HCT116 (cell line): ENCODE results near the gene SLFN14.

ENCODE experiments used
- CEBPB ChIP-seq: IDR thresholded peaks from 2 replicates; pipeline ENCODE4 v1.6.1; 2012; ENCODE audit warnings: low read depth
- CTCF ChIP-seq, 3 experiments: fragments of 200-600 bp in 1 of 3; sonication (generic) in 1 of 3; IDR thresholded peaks in 2 of 3; conservative IDR thresholded peaks in 1 of 3; 2 replicates each; pipeline ENCODE4 v1.5.1; 2012 to 2017; ENCODE audit warnings: low read depth in 2 of 3, low read length in 2 of 3, antibody characterized with exemption in 1 of 3, borderline replicate concordance in 1 of 3, control low read depth in 1 of 3, mild to moderate bottlenecking in 1 of 3, mixed read lengths in 1 of 3, mixed run types in 1 of 3, moderate library complexity in 1 of 3; ENCODE audit not compliant: insufficient read depth in 1 of 3
- EGR1 ChIP-seq: IDR thresholded peaks from 2 replicates; pipeline ENCODE4 v1.6.1; 2012; ENCODE audit warnings: low read depth
- EZH2 ChIP-seq: fragments of 200-600 bp; sonication (generic); IDR thresholded peaks from 2 replicates; pipeline ENCODE4 v1.6.1; 2017; ENCODE audit warnings: antibody characterized with exemption, mixed run types
- EZH2phosphoT487 ChIP-seq: fragments of 200-600 bp; IDR thresholded peaks from 2 replicates; pipeline ENCODE4 v1.6.1; 2018; ENCODE audit warnings: antibody characterized with exemption, borderline replicate concordance
- JUND ChIP-seq: IDR thresholded peaks from 2 replicates; pipeline ENCODE4 v1.6.1; 2012
- POLR2A ChIP-seq: IDR thresholded peaks from 2 replicates; pipeline ENCODE4 v1.7.0; 2011; ENCODE audit warnings: borderline replicate concordance; ENCODE audit not compliant: insufficient read depth, insufficient read length; ENCODE audit errors: extremely low read depth
- POLR2AphosphoS5 ChIP-seq: IDR thresholded peaks from 2 replicates; pipeline ENCODE4 v1.6.1; 2011; ENCODE audit warnings: mild to moderate bottlenecking, low read depth, low read length, moderate library complexity
- RAD21 ChIP-seq: IDR thresholded peaks from 2 replicates; pipeline ENCODE4 v1.6.1; 2012; ENCODE audit warnings: low read depth, mild to moderate bottlenecking
- SIN3A ChIP-seq: IDR thresholded peaks from 2 replicates; pipeline ENCODE4 v1.6.1; 2012; ENCODE audit warnings: low read depth
- YY1 ChIP-seq: IDR thresholded peaks from 2 replicates; pipeline ENCODE4 v1.6.1; 2011; ENCODE audit warnings: low read length, low read depth, moderate library complexity, mild to moderate bottlenecking; ENCODE audit not compliant: insufficient replicate concordance; ENCODE audit errors: extremely low read depth
- TF ChIP-seq, protein P1 (sequence below): IDR thresholded peaks from 2 replicates; pipeline ENCODE4 v1.6.1; 2012

DNA sequence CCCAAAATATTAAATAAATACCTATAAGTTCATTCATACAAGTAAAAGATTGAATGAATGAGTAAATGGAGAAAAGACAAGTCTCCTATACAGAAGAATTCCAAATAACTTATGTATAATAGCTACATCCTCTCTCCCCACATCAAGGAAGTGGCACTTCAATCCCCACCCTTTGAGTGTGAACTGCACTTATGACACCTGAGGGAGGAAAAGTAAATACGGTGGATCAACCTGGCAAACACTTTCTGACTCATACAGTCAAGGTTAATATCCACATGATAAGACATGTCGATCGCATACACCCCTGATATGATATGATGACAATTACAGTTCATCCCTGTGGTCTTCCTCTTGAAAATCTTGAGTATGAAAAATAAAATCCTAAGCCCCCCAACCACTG lies 41.2 kb downstream of the SLFN14 start:
- no peak for TF ChIP-seq EZH2
- TF ChIP-seq CTCF (IDR thresholded peaks at IDR 0.05 in 2 of 3, conservative IDR thresholded peaks at IDR 0.05 in 1 of 3; ENCODE audit: borderline replicate concordance in 1 of 3, insufficient read depth in 1 of 3, low read depth in 2 of 3, low read length in 2 of 3): no peak
- TF ChIP-seq POLR2A: no peak
- no peak for TF ChIP-seq CEBPB
- TF ChIP-seq RAD21: no peak
- TF ChIP-seq POLR2AphosphoS5: no peak
- no peak for TF ChIP-seq SIN3A
- no peak for TF ChIP-seq JUND
- TF ChIP-seq EZH2phosphoT487: no peak
- no peak for TF ChIP-seq EGR1
- no peak for TF ChIP-seq YY1
- TF ChIP-seq, protein P1, sequence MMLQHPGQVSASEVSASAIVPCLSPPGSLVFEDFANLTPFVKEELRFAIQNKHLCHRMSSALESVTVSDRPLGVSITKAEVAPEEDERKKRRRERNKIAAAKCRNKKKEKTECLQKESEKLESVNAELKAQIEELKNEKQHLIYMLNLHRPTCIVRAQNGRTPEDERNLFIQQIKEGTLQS: no peak
